GM12874 (cell line): Measurements from ENCODE around the gene MAP3K20.

Experiments
- TF ChIP-seq, protein P1 (sequence below): IDR thresholded peaks from 2 replicates; pipeline ENCODE4 v1.5.1; 2011; ENCODE audit warnings: low read depth, mild to moderate bottlenecking, control low read depth, low read length, moderate library complexity; ENCODE audit not compliant: insufficient read depth

Gene MAP3K20

DNA sequence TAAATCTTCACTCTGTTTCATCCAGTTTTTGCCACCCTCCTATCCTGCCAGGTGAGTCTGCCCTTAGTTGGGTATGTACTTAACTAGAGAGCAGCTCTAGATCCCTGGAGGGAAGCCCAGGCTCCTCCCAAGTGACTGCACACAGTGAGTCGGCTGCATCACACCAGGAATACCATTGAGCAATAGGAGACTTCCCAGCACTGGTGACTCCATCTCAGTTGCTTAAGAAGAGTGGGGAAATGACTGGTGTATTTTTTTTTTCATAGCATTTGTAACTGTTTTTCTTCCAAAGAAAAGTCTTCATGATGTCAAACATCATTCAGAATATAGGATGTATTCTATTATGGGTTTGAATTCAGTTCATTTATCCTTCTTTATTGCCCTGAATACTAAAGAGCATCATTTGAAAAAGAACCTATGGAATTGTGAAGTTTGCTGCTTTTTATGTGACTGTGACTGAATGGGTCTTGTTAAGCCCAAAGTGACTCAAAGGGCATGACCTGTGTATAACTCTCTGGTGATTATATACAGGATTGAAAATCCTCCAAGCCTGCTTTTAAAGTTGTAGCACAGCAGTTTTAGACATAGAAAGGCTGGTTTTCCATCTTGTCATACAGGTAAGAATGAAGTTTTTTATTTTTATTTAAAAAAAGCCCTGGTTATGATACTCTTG lies 84.3 kb downstream of the MAP3K20 start:
- TF ChIP-seq, protein P1, sequence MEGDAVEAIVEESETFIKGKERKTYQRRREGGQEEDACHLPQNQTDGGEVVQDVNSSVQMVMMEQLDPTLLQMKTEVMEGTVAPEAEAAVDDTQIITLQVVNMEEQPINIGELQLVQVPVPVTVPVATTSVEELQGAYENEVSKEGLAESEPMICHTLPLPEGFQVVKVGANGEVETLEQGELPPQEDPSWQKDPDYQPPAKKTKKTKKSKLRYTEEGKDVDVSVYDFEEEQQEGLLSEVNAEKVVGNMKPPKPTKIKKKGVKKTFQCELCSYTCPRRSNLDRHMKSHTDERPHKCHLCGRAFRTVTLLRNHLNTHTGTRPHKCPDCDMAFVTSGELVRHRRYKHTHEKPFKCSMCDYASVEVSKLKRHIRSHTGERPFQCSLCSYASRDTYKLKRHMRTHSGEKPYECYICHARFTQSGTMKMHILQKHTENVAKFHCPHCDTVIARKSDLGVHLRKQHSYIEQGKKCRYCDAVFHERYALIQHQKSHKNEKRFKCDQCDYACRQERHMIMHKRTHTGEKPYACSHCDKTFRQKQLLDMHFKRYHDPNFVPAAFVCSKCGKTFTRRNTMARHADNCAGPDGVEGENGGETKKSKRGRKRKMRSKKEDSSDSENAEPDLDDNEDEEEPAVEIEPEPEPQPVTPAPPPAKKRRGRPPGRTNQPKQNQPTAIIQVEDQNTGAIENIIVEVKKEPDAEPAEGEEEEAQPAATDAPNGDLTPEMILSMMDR: no peak

- TF ChIP-seq, protein P1: no peak
Measured at GRCh38 chr2:173160618-173161017, 85.0 kb downstream of the MAP3K20 start.

DNA sequence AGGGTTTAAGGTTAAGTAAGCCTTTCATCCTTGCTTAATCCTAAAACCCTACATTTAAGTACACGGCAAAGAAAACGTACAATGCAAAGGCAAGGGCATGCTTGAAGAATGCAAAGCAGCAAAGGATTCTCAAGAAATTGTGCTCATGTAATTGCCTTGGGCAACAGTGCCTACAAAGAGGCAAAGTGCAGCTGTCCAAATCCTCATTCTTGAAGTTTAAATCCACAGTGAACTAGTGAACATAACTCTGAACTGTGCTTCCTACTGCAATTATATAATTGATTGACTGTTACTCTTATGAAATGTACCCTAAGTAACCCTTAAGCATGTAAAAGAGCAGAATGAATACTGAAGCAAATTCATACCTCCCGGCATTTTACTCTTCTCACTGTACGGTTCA lies 85.4 kb downstream of the MAP3K20 start:
- TF ChIP-seq, protein P1: no peak

DNA sequence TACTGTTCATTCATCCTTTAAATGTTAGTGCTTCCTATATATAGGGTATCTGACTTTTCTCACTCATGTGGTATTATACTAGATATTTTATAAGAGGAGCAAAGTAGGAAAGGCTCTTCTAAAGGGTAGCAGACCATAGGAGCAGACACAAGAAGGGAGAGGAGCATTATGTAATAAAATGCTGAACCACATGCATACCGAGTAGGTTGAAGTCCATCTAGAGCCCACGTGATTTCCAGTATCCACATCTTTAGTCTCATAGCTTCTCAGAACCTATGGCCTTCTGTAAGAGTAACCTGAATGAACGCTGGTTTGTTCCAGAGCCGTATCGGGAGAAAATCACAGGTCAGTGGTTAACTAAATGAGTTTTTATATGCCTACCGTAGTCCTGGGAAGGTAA lies 85.9 kb downstream of the MAP3K20 start:
- TF ChIP-seq, protein P1: no peak

- TF ChIP-seq, protein P1: no peak
Measured at GRCh38 chr2:173164396-173164795, 88.8 kb downstream of the MAP3K20 start.

DNA sequence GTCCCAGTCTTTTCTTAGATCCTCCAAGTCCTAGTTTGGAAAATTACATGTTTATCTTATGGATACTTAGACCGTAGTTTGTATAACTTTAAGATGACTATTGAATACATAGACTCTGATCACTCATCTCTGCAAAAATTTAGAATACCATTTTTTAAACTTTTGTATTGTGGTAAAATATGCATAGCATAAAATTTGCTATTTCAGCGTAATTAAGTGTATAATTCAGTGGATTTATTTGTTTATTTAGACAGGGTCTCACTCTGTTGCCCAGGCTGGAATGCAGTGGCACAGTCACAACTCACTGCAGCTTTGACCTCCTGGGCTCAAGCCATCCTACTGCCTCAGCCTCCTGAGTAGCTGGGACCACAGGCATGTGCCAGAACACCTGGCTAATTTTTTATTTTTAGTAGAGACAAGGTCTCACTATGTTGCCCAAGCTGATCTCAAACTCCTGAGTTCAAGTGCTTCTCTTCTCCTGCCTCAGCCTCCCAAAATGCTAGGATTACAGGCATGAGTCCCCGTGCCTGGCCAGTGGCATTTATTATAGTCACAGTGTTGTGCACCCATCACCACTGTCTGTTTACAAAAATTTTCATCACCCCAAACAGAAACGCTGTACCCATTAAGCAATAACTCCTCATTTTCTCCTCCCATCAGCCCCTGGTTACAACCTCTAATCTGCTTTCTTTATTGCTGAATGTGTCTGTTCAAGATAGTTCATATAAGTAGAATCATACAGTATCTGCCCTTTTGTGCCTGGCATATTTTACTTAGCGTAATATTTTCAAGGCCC lies 90.0 kb downstream of the MAP3K20 start:
- TF ChIP-seq, protein P1: no peak

- TF ChIP-seq, protein P1: no peak
Measured at GRCh38 chr2:173171321-173171720, 95.7 kb downstream of the MAP3K20 start.
